HG02840 (cell line): ENCODE results near the gene ZBTB16.

Experiments used
- ATAC-seq: cut with Tn5 transposase; IDR thresholded peaks from one replicate; pipeline ENCODE4 v1.9.1; 2021; ENCODE audit warnings: mild to moderate bottlenecking, moderate library complexity, moderate number of reproducible peaks; ENCODE audit not compliant: unreplicated experiment, low FRiP score

The ZBTB16 gene

GRCh38 chr11:114145166-114145775, 85.8 kb downstream of the ZBTB16 start:
- no peak for ATAC-seq

- no peak for ATAC-seq
Observed at GRCh38 chr11:114147375-114148012, 88.0 kb downstream of the ZBTB16 start.

GRCh38 chr11:114148013-114148382, 88.5 kb downstream of the ZBTB16 start:
- no peak for ATAC-seq

GRCh38 chr11:114149689-114150407, 90.3 kb downstream of the ZBTB16 start:
- ATAC-seq: no peak

GRCh38 chr11:114150671-114151070, 91.2 kb downstream of the ZBTB16 start:
- no peak for ATAC-seq

- ATAC-seq: no peak
Observed at GRCh38 chr11:114151631-114152030, 92.1 kb downstream of the ZBTB16 start.

GRCh38 chr11:114152162-114152561, 92.7 kb downstream of the ZBTB16 start:
- no peak for ATAC-seq

- ATAC-seq: no peak
Observed at GRCh38 chr11:114152785-114153184, 93.3 kb downstream of the ZBTB16 start.

- no peak for ATAC-seq
Observed at GRCh38 chr11:114153224-114153623, 93.7 kb downstream of the ZBTB16 start.

GRCh38 chr11:114154271-114155047, 94.9 kb downstream of the ZBTB16 start:
- no peak for ATAC-seq

- no peak for ATAC-seq
Observed at GRCh38 chr11:114155116-114155515, 95.6 kb downstream of the ZBTB16 start.

- ATAC-seq: no peak
Observed at GRCh38 chr11:114156131-114156581, 96.6 kb downstream of the ZBTB16 start.

GRCh38 chr11:114156782-114157181, 97.3 kb downstream of the ZBTB16 start:
- ATAC-seq: no peak

GRCh38 chr11:114157476-114158050, 98.1 kb downstream of the ZBTB16 start:
- no peak for ATAC-seq

GRCh38 chr11:114158421-114158820, 98.9 kb downstream of the ZBTB16 start:
- ATAC-seq: no peak

GRCh38 chr11:114158886-114159285, 99.4 kb downstream of the ZBTB16 start:
- ATAC-seq: no peak

GRCh38 chr11:114159320-114159719, 99.8 kb downstream of the ZBTB16 start:
- no peak for ATAC-seq

GRCh38 chr11:114159802-114160632, 100.5 kb downstream of the ZBTB16 start:
- no peak for ATAC-seq

- no peak for ATAC-seq
Observed at GRCh38 chr11:114160894-114161293, 101.4 kb downstream of the ZBTB16 start.
